Kidney (tissue), 14 donors: ENCODE results near the gene FAM120A. TPM values are rescaled to one million over a fixed set of nuclear protein-coding genes. Genes with fewer than 3 reads are reported as not detected.

Experiments
- DNase-seq, 5 donors: peaks; one replicate each; pipeline ENCODE4 v3.0.0-alpha.2; 2013 to 2020
- FAIRE-seq: peaks from 2 replicates; lab custom pipeline; 2012; peaks lifted over from hg19 to GRCh38; lab: Jason Lieb, UNC
- H3K27ac ChIP-seq, 2 donors: one replicate each; pipeline ENCODE4 v1.7.0; 2013; ENCODE audit warnings: low read depth in 2 of 2, low read length in 2 of 2, inconsistent platforms in 1 of 2
- H3K27me3 ChIP-seq: one replicate; pipeline ENCODE4 v1.7.1; 2013; ENCODE audit warnings: low read length, inconsistent platforms; ENCODE audit not compliant: control insufficient read depth, insufficient read depth
- H3K36me3 ChIP-seq, 3 donors: one replicate each; pipeline versions ENCODE4 v1.7.0 to v1.7.1; 2013; ENCODE audit warnings: low read length in 3 of 3, control low read depth in 1 of 3, inconsistent platforms in 1 of 3; ENCODE audit not compliant: insufficient read depth in 3 of 3, control insufficient read depth in 2 of 3
- H3K4me1 ChIP-seq, 3 donors: one replicate each; pipeline versions ENCODE4 v1.7.0 to v1.7.1; 2013; ENCODE audit warnings: low read length in 3 of 3, inconsistent platforms in 1 of 3, low read depth in 1 of 3; ENCODE audit not compliant: control insufficient read depth in 2 of 3, insufficient read depth in 2 of 3
- H3K4me3 ChIP-seq, 3 donors: one replicate each; pipeline versions ENCODE4 v1.7.0 to v1.8.1; 2013; ENCODE audit warnings: low read length in 3 of 3, control low read depth in 1 of 3, inconsistent platforms in 1 of 3
- H3K9ac ChIP-seq, 3 donors: one replicate each; pipeline versions ENCODE4 v1.7.0 to v1.7.1; 2013; ENCODE audit warnings: low read length in 3 of 3, control low read depth in 1 of 3, inconsistent platforms in 1 of 3
- H3K9me3 ChIP-seq, 3 donors: one replicate each; pipeline versions ENCODE4 v1.7.0 to v1.7.1; 2013; ENCODE audit warnings: low read length in 3 of 3, control low read depth in 1 of 3, inconsistent platforms in 1 of 3; ENCODE audit not compliant: control insufficient read depth in 2 of 3, insufficient read depth in 1 of 3
- intact Hi-C: fragments of 100-400 bp; cut with DNase I; formaldehyde crosslinking; loops from one replicate; pipeline ENCODE4 v1.11.1; 2022
- polyA plus RNA-seq: library from polyadenylated mRNA; stranded (reverse); fragments of 350-450 nt; fragmentation: Illumina TruSeq; extraction: RNeasy Lipid Tissue Mini Kit (QIAGEN cat#74804); gene quantifications from one replicate; pipeline ENCODE4 v1.2.3, GENCODE V29; 2014; ENCODE audit warnings: low read depth, low replicate concordance; ENCODE audit not compliant: insufficient read depth
- total RNA-seq: library from RNA; stranded (reverse); fragmentation: NEBNext Ultra II Directional; extraction: Animal tissue kit (Norgen Biotek cat#: 25700); gene quantifications from one replicate; pipeline ENCODE4 v1.2.1, GENCODE V29; 2021
- TF ChIP-seq, protein P1 (sequence below): IDR thresholded peaks from 3 replicates; pipeline ENCODE4 v1.5.1; 2012; ENCODE audit warnings: mild to moderate bottlenecking, moderate library complexity, borderline replicate concordance; ENCODE audit not compliant: insufficient read depth; ENCODE audit errors: extremely low read depth
- donor health status: control.
- donor health status: control.
- donor health status: control.
- donor health status: control.
- donor health status: control.
- donor health status: DM: yes; HTN: yes; CAD: no.
- donor health status: Normal renal cell carcinoma (clear cell type).

Gene FAM120A
- total and polyA plus RNA-seq, 2 donors from 2014 or later, result 43.7 to 127 TPM

DNA sequence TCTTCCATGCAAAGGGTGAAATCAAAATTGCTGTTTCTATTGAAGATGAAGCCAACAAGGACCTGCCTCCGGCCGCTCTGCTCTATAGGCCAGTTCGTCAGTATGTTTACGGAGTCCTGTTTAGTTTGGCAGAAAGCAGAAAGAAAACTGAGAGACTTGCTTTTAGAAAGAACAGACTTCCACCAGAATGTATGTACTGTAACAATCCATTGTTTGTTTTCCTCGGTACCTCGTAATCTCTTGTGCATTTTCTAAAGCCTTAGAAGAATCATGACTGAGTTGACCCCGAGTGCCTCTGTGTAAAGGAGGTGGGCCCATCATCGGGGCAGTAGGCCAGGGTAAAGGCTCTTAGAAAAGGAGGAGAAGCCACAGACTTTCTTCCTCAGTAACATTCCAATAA lies 80.7 kb downstream of the FAM120A start:
- FAIRE-seq (no peak), DNase-seq (peak in 2 of 5 donors; percentile 21 to 40)
- H3K27ac ChIP-seq, result no peak overlapping the region
- H3K36me3 ChIP-seq, result peaks cover 2 to 57% (median 21%) of the 10 kb centered on the region in 3 donors
- no peaks in the 10 kb centered on the region for H3K9me3 ChIP-seq
- TF ChIP-seq, protein P1, sequence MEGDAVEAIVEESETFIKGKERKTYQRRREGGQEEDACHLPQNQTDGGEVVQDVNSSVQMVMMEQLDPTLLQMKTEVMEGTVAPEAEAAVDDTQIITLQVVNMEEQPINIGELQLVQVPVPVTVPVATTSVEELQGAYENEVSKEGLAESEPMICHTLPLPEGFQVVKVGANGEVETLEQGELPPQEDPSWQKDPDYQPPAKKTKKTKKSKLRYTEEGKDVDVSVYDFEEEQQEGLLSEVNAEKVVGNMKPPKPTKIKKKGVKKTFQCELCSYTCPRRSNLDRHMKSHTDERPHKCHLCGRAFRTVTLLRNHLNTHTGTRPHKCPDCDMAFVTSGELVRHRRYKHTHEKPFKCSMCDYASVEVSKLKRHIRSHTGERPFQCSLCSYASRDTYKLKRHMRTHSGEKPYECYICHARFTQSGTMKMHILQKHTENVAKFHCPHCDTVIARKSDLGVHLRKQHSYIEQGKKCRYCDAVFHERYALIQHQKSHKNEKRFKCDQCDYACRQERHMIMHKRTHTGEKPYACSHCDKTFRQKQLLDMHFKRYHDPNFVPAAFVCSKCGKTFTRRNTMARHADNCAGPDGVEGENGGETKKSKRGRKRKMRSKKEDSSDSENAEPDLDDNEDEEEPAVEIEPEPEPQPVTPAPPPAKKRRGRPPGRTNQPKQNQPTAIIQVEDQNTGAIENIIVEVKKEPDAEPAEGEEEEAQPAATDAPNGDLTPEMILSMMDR, result no peak
- H3K4me1 ChIP-seq, result no peaks in the 10 kb centered on the region
- H3K4me3 ChIP-seq, result no peak overlapping the region
- no peaks in the 10 kb centered on the region for H3K27me3 ChIP-seq
- no peak overlapping the region for H3K9ac ChIP-seq
- intact Hi-C loops, result no loop called here

GRCh38 chr9:93533863-93534262 lies 82.4 kb downstream of the FAM120A start:
- intact Hi-C loops, result no loop called here
- no peak for FAIRE-seq
- Histone ChIP-seq H3K9me3 (no peaks in the 10 kb centered on the region), H3K27ac (no peak overlapping the region), H3K9ac (no peak overlapping the region), H3K36me3 (peaks cover 2 to 53% (median 15%) of the 10 kb centered on the region in 3 donors), H3K27me3 (no peaks in the 10 kb centered on the region), H3K4me3 (no peak overlapping the region), H3K4me1 (no peaks in the 10 kb centered on the region)
- DNase-seq, result no peak
- TF ChIP-seq, protein P1, result no peak

GRCh38 chr9:93536167-93536566 lies 84.7 kb downstream of the FAM120A start:
- H3K36me3 ChIP-seq, result peaks cover 2 to 36% (median 14%) of the 10 kb centered on the region in 3 donors
- TF ChIP-seq, protein P1, result no peak
- intact Hi-C loops, result no loop called here

GRCh38 chr9:93536874-93537273 lies 85.4 kb downstream of the FAM120A start:
- FAIRE-seq, result no peak
- TF ChIP-seq, protein P1, result no peak
- peaks cover 2 to 36% (median 12%) of the 10 kb centered on the region in 3 donors for H3K36me3 ChIP-seq

More at GRCh38 chr9:93536167-93536566, 84.7 kb downstream of the FAM120A start:
- H3K4me3 ChIP-seq, result no peak overlapping the region
- H3K9ac ChIP-seq, result no peak overlapping the region
- H3K27me3 ChIP-seq, result no peaks in the 10 kb centered on the region
- no peaks in the 10 kb centered on the region for H3K9me3 ChIP-seq
- FAIRE-seq (no peak), DNase-seq (no peak)
- no peaks in the 10 kb centered on the region for H3K4me1 ChIP-seq
- no peak overlapping the region for H3K27ac ChIP-seq

More at GRCh38 chr9:93536874-93537273, 85.4 kb downstream of the FAM120A start:
- Histone ChIP-seq H3K4me3 (no peak overlapping the region), H3K9me3 (no peaks in the 10 kb centered on the region), H3K27me3 (no peaks in the 10 kb centered on the region), H3K27ac (no peak overlapping the region), H3K4me1 (peaks cover 0 to 2% (median 0%) of the 10 kb centered on the region in 3 donors), H3K9ac (no peak overlapping the region)
- intact Hi-C loops, result no loop called here
- no peak for DNase-seq
